Suppressor macrophage treated with lipopolysaccharide for 4 hours (primary cell): ENCODE measurements around the gene HPSE2.
"Not testable (repeated sequence)": the region's sequence is repeated elsewhere in the genome, so short reads cannot be mapped to it uniquely, and the experiment has no call there.

ENCODE experiments used
- DNase-seq: peaks from one replicate; pipeline ENCODE4 v3.0.0-alpha.2; 2020

HPSE2 gene

DNA sequence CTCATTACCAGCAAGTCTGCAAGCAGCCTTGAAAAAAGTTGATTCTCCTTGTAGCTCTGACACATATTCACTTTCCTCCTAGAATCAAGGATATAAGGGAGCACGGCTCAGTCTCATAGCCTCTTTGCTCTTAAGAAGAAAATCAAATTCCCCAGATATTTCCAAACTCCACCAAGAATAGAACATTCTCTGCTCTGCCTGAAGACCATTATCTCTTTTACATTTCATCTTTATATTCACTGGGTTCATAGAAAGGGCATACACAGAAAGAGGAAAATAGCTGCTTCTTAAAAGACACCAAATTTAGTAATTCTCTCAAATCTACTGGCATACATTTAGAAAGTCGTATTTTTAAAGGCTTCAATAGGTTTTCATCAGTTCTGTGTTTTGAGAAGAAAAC lies 92.0 kb downstream of the HPSE2 start:
- DNase-seq, result no peak

DNA sequence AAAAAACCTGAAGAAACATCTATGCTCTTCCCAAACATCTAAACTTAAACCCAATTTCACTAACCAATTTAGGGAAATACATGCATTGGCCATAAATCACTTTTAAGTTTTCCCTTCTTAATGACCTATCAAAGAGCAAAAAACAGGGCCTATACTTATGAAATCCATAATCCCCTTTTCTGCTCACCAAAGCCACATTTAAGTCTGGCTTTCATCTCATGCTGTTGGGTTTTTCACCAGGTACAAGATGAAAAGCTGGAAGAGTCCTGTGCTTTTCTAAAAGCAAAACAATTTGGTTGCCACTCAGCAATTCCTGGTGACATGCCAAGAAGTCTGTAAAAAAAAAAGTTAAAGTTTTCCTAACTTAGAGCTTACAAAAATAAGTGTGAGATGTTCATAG lies 92.6 kb downstream of the HPSE2 start:
- DNase-seq, result no peak

DNA sequence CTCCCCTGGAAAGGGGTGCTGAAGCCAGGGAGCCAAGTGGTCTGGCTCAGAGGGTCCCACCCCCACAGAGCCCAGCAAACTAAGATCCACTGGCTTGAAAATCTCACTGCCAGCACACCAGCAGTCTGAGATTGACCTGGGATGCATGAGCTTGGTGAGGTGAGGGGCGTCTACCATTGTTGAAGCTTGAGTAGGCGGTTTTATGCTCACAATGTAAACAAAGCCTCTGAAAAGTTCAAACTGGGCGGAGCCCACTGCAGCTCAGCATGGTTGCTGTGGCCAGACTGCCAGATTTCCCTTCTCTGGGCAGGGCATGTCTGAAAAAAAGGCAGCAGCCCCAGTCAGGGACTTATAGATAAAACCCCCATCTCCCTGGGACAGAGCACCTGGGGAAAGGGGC lies 102.8 kb downstream of the HPSE2 start:
- not testable (repeated sequence) for DNase-seq

- DNase-seq, result no peak
These were observed 109.8 kb downstream of the HPSE2 start for GRCh38 chr10:99125879-99126278.

GRCh38 chr10:99124376-99124775 lies 111.3 kb downstream of the HPSE2 start:
- no peak for DNase-seq

DNA sequence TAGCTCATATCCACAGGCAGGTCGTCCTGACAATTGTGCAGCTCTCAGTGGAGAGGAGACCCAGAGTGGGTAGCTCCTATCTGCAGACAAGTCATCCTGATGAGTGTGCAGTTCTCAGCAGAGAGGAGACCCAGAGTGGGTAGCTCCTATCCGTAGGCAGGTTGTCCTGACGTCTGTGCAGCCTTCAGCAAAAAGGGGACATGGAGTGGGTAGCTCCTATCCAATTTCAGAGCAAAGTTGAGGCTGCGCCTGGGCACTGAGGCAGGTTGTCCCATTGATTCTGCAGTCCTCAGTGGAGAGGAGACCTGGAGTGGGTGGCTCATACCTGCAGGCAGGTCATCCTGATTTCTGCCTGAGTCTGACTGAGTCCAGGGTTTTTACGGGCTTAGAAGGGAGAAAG lies 111.8 kb downstream of the HPSE2 start:
- no peak for DNase-seq

DNA sequence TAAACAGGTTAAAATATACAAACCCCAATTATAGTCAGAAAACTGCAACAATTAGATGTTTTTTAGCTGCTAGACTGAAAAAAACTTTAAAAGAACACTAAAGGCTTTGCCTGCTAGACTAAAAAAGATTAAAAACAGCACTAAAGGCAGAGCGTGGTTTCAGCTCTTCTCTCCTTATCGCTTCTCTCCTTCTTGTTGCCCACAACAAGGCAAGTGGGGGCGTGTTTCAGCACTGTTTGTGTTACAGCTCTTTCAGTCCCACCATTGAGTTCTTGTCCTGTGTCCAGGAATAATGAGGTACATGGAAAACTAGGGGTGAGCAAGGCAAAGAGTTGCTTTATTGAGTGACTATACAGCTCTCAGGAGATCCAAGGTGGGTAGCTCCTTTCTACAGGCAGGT lies 112.3 kb downstream of the HPSE2 start:
- no peak for DNase-seq

GRCh38 chr10:99119258-99119748 lies 116.3 kb downstream of the HPSE2 start:
- no peak for DNase-seq

DNA sequence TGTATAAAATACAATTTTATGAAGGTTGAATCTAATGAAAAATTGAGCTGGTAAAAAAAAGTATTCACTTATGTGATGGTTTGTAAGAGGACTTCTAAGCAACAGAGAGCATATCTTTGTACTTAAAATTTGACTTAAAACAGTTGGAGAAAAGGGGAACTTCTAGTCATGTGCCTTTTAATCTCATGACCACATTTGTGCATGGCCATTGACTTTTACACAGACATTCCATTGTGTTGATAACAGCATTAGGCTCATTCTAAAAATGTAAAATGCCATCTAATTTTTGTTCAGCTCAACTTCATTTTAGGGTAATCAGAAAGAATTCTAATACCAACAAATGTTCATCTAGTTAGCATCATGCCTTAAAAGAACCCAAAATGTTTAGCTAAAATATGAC lies 119.9 kb downstream of the HPSE2 start:
- no peak for DNase-seq

DNA sequence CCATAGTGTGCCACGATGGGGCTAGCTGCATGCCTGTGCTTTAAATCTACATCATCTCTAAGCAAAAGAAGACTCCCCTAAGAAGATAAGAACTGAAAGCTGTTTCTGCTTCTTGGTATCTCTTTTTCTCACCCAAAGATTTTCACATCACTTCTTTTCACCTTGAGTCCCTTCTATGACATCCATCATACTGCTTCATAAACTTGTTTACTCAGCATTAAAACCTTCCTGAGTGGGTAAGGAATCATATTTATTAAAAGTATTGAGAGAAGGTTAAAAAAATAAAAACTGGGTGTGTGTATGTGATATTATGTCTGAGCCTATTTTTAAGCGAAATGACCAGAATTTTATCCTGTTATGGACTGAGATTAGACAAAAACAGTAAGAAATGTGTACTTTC lies 150.3 kb downstream of the HPSE2 start:
- no peak for DNase-seq

- no peak for DNase-seq
These were observed 151.5 kb downstream of the HPSE2 start for GRCh38 chr10:99084161-99084560.

- no peak for DNase-seq
These were observed 155.2 kb downstream of the HPSE2 start for GRCh38 chr10:99080275-99080945.

DNA sequence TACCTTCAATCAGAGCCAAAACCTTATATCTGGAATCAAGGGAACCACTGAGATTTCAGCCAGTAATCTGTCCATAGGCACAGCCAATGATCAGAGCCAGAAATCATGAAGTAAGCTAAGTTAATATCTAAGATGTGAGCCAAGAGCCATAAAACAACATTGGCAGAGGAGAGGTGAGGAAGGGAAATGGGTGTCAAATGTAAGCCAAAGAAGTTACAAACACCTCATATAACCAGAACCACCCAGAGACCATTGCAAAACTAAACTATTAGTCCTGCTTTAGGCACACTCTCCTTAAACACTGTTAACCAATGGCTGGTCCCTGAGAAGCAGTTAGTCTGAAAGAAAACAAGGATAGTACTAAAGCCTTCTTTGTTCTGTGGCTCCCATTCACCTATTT lies 173.1 kb downstream of the HPSE2 start:
- DNase-seq, result no peak

- DNase-seq, result no peak
These were observed 176.9 kb downstream of the HPSE2 start for GRCh38 chr10:99058762-99059161.

DNA sequence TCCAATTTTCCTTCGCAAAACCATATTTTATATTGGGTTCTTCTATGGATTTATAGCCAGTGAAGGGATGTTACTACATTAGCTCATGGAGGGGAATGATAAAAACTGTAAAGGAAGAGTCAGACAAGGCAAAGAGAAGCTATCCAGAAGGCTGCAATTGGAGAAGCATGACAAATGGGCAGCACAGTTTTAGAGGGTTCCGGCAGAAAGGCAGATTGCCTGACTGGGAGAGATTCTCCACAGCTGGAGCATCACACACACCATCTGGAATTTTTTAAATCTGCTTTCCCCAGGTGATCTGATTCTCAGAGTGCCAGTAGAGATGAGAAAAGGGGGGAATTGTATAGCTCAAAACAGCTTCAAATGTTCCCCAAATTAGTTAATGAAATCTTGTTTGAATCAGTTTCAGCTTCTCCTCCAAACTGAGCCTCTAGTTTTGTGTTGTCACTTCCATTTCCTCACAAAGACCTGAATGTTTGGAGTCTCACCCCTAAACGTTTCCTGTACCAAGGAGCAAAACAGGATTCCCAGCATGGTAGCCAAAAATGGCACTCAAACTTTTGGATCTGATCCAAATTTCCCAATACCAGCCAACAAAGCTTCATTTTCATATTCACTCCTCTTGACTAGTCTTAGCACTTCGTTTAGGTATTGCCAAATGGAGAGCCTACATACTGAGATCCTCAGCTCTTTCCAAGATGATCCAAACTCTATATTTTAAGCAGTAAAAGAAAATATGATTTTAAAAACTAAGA lies 177.5 kb downstream of the HPSE2 start:
- no peak for DNase-seq

- DNase-seq, result no peak
These were observed 190.0 kb downstream of the HPSE2 start for GRCh38 chr10:99045671-99046070.

DNA sequence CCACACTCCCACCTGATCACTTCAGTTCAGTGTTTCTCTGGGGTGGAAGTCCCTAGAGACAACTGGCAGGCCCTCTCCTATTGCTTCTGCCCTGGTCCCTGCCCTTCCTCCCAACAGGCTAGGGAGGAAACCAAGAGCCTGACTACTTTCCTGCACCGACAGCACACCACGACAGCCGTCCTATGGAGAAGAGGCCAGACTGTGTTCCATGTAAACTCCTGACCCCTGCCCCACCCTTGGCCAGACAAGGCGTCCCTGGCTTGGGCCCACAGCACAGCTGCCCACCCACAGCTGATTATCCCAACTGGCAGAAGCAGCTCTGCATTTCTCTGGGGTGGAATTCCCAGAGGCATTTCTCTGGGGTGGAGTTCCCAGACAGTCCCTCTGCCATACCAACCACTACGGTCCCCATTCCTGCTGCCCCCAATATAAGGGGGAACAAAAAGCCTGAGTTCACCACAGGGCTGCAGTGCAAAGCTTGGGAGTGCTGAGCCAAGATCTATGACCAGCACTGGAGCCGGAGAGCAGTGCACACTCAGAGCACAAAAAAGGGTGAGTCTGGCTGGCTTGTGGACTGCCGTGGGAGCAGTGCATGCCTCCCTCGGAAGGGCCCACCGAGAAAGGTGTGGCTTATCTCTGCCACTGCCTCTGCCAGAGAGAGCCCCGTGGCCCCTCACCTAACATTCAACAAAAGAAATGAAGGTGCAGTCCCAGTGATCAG lies 193.4 kb downstream of the HPSE2 start:
- DNase-seq, result no peak

DNA sequence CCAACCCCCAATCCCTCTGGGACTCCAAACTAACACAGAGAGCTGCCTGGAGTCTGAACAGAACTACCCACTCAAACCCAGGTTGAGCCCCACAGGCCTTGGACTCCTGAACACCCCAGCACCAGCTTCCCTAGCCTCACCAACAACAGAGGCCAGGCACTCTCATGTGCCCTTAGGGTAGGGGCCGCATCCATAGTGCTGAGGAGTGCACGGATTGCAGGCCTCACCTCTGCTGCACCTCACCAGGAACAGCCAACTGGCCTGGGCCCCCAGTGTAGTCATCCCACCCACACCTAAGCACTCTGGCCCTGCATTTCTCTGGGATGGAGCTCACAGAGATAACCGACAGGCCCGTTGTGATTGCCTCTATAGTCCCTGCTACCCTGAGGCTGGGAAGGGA lies 194.2 kb downstream of the HPSE2 start:
- no peak for DNase-seq

GRCh38 chr10:99013885-99014284 lies 221.8 kb downstream of the HPSE2 start:
- DNase-seq, result no peak

DNA sequence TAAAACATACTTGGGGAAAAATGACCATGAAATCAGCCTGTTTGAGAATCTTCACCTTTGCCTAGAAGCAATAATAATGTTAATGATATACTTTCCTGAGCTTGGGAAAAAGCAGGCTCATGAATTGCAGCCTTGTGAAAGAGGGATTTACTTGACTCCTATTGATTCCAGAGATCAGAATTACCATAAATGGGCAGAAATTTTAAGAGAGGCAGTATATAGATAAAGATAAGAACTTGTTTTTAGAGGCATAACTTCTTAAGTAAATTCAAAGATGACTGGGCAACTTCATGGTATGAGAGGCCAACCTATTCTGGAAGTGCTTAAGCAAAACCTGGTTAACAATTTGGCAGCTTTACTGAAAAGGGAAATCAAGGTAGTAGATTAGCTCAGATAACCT lies 225.4 kb downstream of the HPSE2 start:
- no peak for DNase-seq

GRCh38 chr10:99008054-99008453 lies 227.6 kb downstream of the HPSE2 start:
- no peak for DNase-seq

- no peak for DNase-seq
These were observed 228.2 kb downstream of the HPSE2 start for GRCh38 chr10:99007457-99007856.

DNA sequence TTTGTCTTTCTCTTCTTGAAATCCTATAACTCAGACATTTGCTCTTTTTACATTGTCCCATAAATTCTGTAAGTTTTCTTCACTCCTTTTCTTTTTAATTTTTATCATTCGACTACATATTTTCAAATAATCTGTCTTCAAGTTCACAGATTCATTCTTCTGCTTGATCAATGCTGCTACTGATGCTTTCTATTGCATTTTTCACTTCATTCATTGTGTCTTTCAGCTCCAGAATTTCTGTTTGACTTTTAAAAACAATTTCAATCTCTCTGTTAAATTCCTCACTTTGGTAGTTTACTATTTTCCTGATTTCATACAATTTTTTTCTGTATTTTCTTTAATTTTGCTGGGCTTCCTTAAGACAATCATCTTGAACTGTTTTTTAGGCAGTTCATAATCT lies 230.4 kb downstream of the HPSE2 start:
- DNase-seq, result no peak

GRCh38 chr10:99004738-99005137 lies 230.9 kb downstream of the HPSE2 start:
- DNase-seq, result no peak
